Occipital lobe (tissue), 2 donors: ENCODE results near the gene MARF1. TPM values are rescaled to one million over a fixed set of nuclear protein-coding genes. Genes with fewer than 3 reads are reported as not detected.
"Not testable (repeated sequence)": the region's sequence is repeated elsewhere in the genome, so short reads cannot be mapped to it uniquely, and the experiment has no call there.

Experiments
- DNase-seq: peaks from one replicate; lab custom pipeline; 2025; lab: John Stamatoyannopoulos, UW
- total RNA-seq: library from RNA; depleted of rRNA; stranded (reverse); fragments of >200 nt; gene quantifications from one replicate; pipeline ENCODE4 v1.2.3, GENCODE V29; 2014

Gene MARF1
- total RNA-seq, 1 donor from 2014 or later, result 24.0 TPM

- no peak for DNase-seq
Observed at GRCh38 chr16:15631730-15632409, 11.1 kb downstream of the MARF1 start.

GRCh38 chr16:15621889-15622288 is 21.1 kb downstream of the MARF1 start:
- DNase-seq, result no peak

GRCh38 chr16:15621456-15621855 is 21.5 kb downstream of the MARF1 start:
- no peak for DNase-seq

- no peak for DNase-seq
Observed at GRCh38 chr16:15620611-15621195, 22.3 kb downstream of the MARF1 start.

- DNase-seq, result no peak
Observed at GRCh38 chr16:15618392-15618791, 24.6 kb downstream of the MARF1 start.

- no peak for DNase-seq
Observed at GRCh38 chr16:15617901-15618300, 25.1 kb downstream of the MARF1 start.

- DNase-seq, result no peak
Observed at GRCh38 chr16:15616475-15617165, 26.3 kb downstream of the MARF1 start.

- DNase-seq, result no peak
Observed at GRCh38 chr16:15616012-15616411, 26.9 kb downstream of the MARF1 start.

- no peak for DNase-seq
Observed at GRCh38 chr16:15613676-15614075, 29.3 kb downstream of the MARF1 start.

- DNase-seq, result no peak
Observed at GRCh38 chr16:15611610-15612009, 31.3 kb downstream of the MARF1 start.

- no peak for DNase-seq
Observed at GRCh38 chr16:15610369-15610871, 32.5 kb downstream of the MARF1 start.

GRCh38 chr16:15609286-15609649 is 33.7 kb downstream of the MARF1 start:
- DNase-seq, result no peak

GRCh38 chr16:15608398-15609285 is 34.3 kb downstream of the MARF1 start:
- no peak for DNase-seq

GRCh38 chr16:15607700-15608396 is 35.1 kb downstream of the MARF1 start:
- no peak for DNase-seq

GRCh38 chr16:15607221-15607699 is 35.7 kb downstream of the MARF1 start:
- DNase-seq, result not testable (repeated sequence)

- DNase-seq, result no peak
Observed at GRCh38 chr16:15606518-15607220, 36.3 kb downstream of the MARF1 start.

GRCh38 chr16:15605839-15606517 is 37.0 kb downstream of the MARF1 start:
- no peak for DNase-seq

GRCh38 chr16:15604460-15605440 is 38.2 kb downstream of the MARF1 start:
- DNase-seq, result peak; percentile 46
